HG03196 (cell line): ENCODE results near the gene MAML2.
"Not testable (repeated sequence)": the region's sequence is repeated elsewhere in the genome, so short reads cannot be mapped to it uniquely, and the experiment has no call there.

Experiments used
- ATAC-seq: cut with Tn5 transposase; IDR thresholded peaks from one replicate; pipeline ENCODE4 v1.9.1; 2021; ENCODE audit not compliant: unreplicated experiment

MAML2 gene

GRCh38 chr11:96193745-96194443 lies 149.1 kb downstream of the MAML2 start:
- ATAC-seq, result no peak

- no peak for ATAC-seq
These were observed 151.2 kb downstream of the MAML2 start for GRCh38 chr11:96191752-96192151.

GRCh38 chr11:96189351-96189750 lies 153.6 kb downstream of the MAML2 start:
- no peak for ATAC-seq

GRCh38 chr11:96188243-96189006 lies 154.6 kb downstream of the MAML2 start:
- peak; percentile 53 for ATAC-seq

- no peak for ATAC-seq
These were observed 155.2 kb downstream of the MAML2 start for GRCh38 chr11:96187822-96188221.

GRCh38 chr11:96186806-96187205 lies 156.2 kb downstream of the MAML2 start:
- ATAC-seq, result no peak

GRCh38 chr11:96185220-96185768 lies 157.7 kb downstream of the MAML2 start:
- peak; percentile 67 for ATAC-seq

- not testable (repeated sequence) for ATAC-seq
These were observed 162.1 kb downstream of the MAML2 start for GRCh38 chr11:96180937-96181336.

GRCh38 chr11:96180341-96180740 lies 162.7 kb downstream of the MAML2 start:
- ATAC-seq, result no peak

- no peak for ATAC-seq
These were observed 163.1 kb downstream of the MAML2 start for GRCh38 chr11:96179905-96180304.

GRCh38 chr11:96178887-96179279 lies 164.1 kb downstream of the MAML2 start:
- no peak for ATAC-seq

GRCh38 chr11:96178049-96178886 lies 164.7 kb downstream of the MAML2 start:
- ATAC-seq, result no peak

- ATAC-seq, result no peak
These were observed 165.8 kb downstream of the MAML2 start for GRCh38 chr11:96177146-96177545.

- ATAC-seq, result no peak
These were observed 169.1 kb downstream of the MAML2 start for GRCh38 chr11:96173906-96174305.

- ATAC-seq, result no peak
These were observed 169.6 kb downstream of the MAML2 start for GRCh38 chr11:96173422-96173821.

GRCh38 chr11:96172604-96173003 lies 170.4 kb downstream of the MAML2 start:
- no peak for ATAC-seq

GRCh38 chr11:96169250-96169649 lies 173.7 kb downstream of the MAML2 start:
- ATAC-seq, result no peak

GRCh38 chr11:96168623-96169022 lies 174.4 kb downstream of the MAML2 start:
- ATAC-seq, result no peak

- no peak for ATAC-seq
These were observed 175.2 kb downstream of the MAML2 start for GRCh38 chr11:96167787-96168186.

- no peak for ATAC-seq
These were observed 175.7 kb downstream of the MAML2 start for GRCh38 chr11:96167203-96167758.
